ENCODE data around the gene CDH13. TPM values are rescaled to one million over a fixed set of nuclear protein-coding genes. Genes with fewer than 3 reads are reported as not detected.

The CDH13 gene
- total RNA-seq, 1 experiment from 2014 or later = 2.1 TPM

- Histone ChIP-seq H3K27ac (ENCODE audit: low read depth, low read length, poor library complexity, severe bottlenecking) (no peak overlapping the region), H3K9me3 (ENCODE audit: low read depth, low read length, poor library complexity, severe bottlenecking) (no peaks in the 10 kb centered on the region), H3K36me3 (ENCODE audit: insufficient read depth, low read length, poor library complexity, severe bottlenecking) (no peaks in the 10 kb centered on the region), H3K27me3 (replicated peaks; ENCODE audit: insufficient read depth, low read depth, low read length, poor library complexity) (no peaks in the 10 kb centered on the region), H3K4me3 (ENCODE audit: low read depth, low read length, poor library complexity, severe bottlenecking) (no peak overlapping the region), H3K4me1 (ENCODE audit: insufficient read depth, low read length, poor library complexity, severe bottlenecking) (no peaks in the 10 kb centered on the region)
- DNase-seq (ENCODE audit: low spot score) = no peak
- ChIA-PET POLR2A (ENCODE audit: low non-redundant PET) (no interaction called here), CTCF (no interaction called here)
- TF ChIP-seq EZH2 (IDR thresholded peaks at IDR 0.05; ENCODE audit: borderline replicate concordance, low read depth, low read length, poor library complexity, severe bottlenecking) = no peak
- TF ChIP-seq, protein P1, sequence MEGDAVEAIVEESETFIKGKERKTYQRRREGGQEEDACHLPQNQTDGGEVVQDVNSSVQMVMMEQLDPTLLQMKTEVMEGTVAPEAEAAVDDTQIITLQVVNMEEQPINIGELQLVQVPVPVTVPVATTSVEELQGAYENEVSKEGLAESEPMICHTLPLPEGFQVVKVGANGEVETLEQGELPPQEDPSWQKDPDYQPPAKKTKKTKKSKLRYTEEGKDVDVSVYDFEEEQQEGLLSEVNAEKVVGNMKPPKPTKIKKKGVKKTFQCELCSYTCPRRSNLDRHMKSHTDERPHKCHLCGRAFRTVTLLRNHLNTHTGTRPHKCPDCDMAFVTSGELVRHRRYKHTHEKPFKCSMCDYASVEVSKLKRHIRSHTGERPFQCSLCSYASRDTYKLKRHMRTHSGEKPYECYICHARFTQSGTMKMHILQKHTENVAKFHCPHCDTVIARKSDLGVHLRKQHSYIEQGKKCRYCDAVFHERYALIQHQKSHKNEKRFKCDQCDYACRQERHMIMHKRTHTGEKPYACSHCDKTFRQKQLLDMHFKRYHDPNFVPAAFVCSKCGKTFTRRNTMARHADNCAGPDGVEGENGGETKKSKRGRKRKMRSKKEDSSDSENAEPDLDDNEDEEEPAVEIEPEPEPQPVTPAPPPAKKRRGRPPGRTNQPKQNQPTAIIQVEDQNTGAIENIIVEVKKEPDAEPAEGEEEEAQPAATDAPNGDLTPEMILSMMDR (conservative IDR thresholded peaks at IDR 0.05; ENCODE audit: low read depth, low read length) = no peak
- BruUV-seq (replicated peaks) = no TSS peak
- intact Hi-C loops (cut with micrococcal nuclease; ENCODE audit: unreplicated experiment) = no loop called here
Measured at GRCh38 chr16:82993926-82994325, 367.2 kb downstream of the CDH13 start.

DNA sequence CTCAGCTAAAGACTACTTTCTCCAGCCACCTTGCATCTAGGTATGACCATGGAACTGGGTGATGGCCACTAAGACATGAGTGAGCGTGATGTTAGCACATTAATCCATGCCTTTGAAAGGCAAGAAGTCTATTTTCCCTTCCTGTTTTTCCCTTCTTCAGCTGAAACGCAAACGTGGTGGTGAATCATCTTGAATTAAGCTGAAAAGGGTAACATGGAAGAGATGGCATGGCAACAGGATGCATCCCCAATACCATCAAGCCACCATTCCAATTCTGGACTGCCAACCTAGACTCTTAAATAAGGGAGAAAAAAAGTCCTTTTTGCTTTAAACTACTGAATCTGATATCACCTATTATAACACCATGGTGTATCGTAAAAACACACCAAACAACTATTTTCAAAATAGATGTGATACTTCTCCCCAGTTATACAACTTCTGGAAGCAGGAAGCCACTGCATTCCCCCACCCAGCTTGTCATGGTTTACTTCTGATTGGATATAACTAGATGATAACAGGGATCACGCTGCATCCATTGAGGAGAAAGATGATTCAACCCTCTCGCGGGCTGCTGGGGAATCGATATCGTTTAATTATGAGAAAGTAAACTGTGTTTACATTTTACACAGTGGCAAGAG lies 368.6 kb downstream of the CDH13 start:
- no peak for DNase-seq (ENCODE audit: low spot score)
- CTCF ChIA-PET = no interaction called here

DNA sequence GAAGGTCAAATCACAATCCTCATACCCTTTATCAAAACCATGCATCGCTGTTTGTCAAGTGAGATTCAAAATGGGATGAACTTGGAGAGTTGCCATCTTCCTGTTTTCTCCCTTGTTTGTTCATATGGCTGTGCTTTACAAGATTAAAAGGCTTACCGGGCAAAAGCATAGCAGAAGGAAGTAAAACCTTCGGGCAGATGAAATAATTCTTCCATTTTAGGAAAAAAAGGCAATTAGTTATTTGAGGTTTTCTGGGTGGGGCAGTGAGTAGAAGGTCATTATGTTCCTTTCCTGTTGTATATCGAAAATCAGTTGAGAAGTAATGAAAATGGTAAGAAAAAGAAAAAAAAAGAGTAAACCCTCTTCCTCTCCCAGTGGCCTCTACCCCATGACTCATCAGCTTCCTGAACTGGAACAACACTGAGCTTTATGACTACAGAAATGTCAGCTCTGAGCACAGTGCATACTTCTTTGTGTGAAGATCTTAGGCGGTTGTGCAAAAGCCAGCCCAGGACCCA lies 369.2 kb downstream of the CDH13 start:
- Histone ChIP-seq H3K4me1 (ENCODE audit: insufficient read depth, low read length, poor library complexity, severe bottlenecking) (no peaks in the 10 kb centered on the region), H3K4me3 (ENCODE audit: low read depth, low read length, poor library complexity, severe bottlenecking) (no peak overlapping the region), H3K36me3 (ENCODE audit: insufficient read depth, low read length, poor library complexity, severe bottlenecking) (no peaks in the 10 kb centered on the region), H3K27me3 (replicated peaks; ENCODE audit: insufficient read depth, low read depth, low read length, poor library complexity) (no peaks in the 10 kb centered on the region), H3K9me3 (ENCODE audit: low read depth, low read length, poor library complexity, severe bottlenecking) (no peaks in the 10 kb centered on the region), H3K27ac (ENCODE audit: low read depth, low read length, poor library complexity, severe bottlenecking) (no peak overlapping the region)
- ChIA-PET POLR2A (ENCODE audit: low non-redundant PET) (no interaction called here), CTCF (no interaction called here)
- peak; percentile 42 for DNase-seq (ENCODE audit: low spot score)
- no peak for TF ChIP-seq EZH2 (IDR thresholded peaks at IDR 0.05; ENCODE audit: borderline replicate concordance, low read depth, low read length, poor library complexity, severe bottlenecking)
- TF ChIP-seq, protein P1 (conservative IDR thresholded peaks at IDR 0.05; ENCODE audit: low read depth, low read length) = no peak
- BruUV-seq (replicated peaks) = no TSS peak
- intact Hi-C loops (cut with micrococcal nuclease; ENCODE audit: unreplicated experiment) = no loop called here

More for the DNA sequence above, 368.6 kb downstream of the CDH13 start:
- Histone ChIP-seq H3K27me3 (replicated peaks; ENCODE audit: insufficient read depth, low read depth, low read length, poor library complexity) (no peaks in the 10 kb centered on the region), H3K9me3 (ENCODE audit: low read depth, low read length, poor library complexity, severe bottlenecking) (no peaks in the 10 kb centered on the region), H3K27ac (ENCODE audit: low read depth, low read length, poor library complexity, severe bottlenecking) (no peak overlapping the region), H3K4me3 (ENCODE audit: low read depth, low read length, poor library complexity, severe bottlenecking) (no peak overlapping the region), H3K4me1 (ENCODE audit: insufficient read depth, low read length, poor library complexity, severe bottlenecking) (no peaks in the 10 kb centered on the region), H3K36me3 (ENCODE audit: insufficient read depth, low read length, poor library complexity, severe bottlenecking) (no peaks in the 10 kb centered on the region)
- no TSS peak for BruUV-seq (replicated peaks)
- intact Hi-C loops (cut with micrococcal nuclease; ENCODE audit: unreplicated experiment) = no loop called here
- no peak for TF ChIP-seq EZH2 (IDR thresholded peaks at IDR 0.05; ENCODE audit: borderline replicate concordance, low read depth, low read length, poor library complexity, severe bottlenecking)
- TF ChIP-seq, protein P1 (conservative IDR thresholded peaks at IDR 0.05; ENCODE audit: low read depth, low read length) = no peak
- POLR2A ChIA-PET (ENCODE audit: low non-redundant PET) = no interaction called here

Data from A673 (cell line).